ENCODE results near the gene C14orf93.
A peak's percentile ranks its signal among the peaks of the same experiment; 100 is the strongest.
"Not testable (repeated sequence)": the region's sequence is repeated elsewhere in the genome, so short reads cannot be mapped to it uniquely, and the experiment has no call there.

C14orf93 gene

DNA sequence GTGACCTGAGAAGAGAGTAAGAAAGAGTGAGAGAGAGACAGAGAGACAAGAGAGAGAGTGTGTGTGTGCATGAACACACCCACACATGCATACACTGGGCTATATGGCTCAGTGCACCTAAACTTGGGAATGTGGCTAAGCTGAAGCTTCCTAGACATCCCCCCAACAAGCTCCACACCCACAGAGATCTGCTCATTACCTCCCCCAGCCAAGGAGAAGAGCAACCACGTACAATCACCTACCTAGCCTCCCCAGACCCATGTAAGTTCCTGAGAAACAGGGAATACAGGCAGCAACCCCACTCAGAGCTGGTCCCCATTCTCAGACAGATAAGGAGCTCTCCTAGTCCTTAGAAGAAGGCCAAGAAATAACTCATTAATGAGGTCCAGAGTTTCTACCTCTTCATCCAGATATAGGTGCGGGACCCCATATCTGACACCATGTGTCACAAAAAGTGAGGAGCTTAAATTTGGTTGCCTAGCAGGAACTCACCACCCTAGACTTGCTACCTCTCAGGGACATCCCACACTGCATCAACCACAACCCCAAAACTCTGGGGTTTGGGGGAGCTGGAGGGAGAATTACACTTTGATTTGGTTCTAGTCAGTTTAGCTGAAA lies 37.5 kb downstream of the C14orf93 start:
- no peak for DNase-seq

- no peak for DNase-seq
Measured at GRCh38 chr14:22971152-22971551, 38.8 kb downstream of the C14orf93 start.

DNA sequence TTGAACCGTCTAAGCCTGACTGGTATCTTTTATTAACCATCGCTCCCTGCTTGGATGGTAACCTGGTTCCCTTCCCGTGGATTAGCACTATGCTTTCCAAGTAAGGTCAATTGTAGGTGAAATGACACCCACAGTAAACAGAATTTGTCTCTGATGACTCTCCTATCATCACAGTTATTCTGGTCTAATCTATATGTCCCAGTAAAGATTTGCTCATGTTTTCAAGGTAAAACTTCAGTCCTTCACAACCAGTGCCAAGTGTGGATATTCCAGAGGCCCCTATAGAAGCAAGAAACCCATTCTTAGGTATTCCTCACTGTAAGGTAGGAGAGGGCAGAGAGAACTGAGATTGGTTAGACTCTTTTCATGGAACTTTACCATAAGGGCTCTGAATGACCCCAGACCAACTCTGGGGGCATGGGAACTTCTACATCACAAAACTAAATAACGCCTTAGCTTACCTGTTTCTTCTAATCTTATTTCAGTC lies 43.1 kb downstream of the C14orf93 start:
- no peak for DNase-seq

DNA sequence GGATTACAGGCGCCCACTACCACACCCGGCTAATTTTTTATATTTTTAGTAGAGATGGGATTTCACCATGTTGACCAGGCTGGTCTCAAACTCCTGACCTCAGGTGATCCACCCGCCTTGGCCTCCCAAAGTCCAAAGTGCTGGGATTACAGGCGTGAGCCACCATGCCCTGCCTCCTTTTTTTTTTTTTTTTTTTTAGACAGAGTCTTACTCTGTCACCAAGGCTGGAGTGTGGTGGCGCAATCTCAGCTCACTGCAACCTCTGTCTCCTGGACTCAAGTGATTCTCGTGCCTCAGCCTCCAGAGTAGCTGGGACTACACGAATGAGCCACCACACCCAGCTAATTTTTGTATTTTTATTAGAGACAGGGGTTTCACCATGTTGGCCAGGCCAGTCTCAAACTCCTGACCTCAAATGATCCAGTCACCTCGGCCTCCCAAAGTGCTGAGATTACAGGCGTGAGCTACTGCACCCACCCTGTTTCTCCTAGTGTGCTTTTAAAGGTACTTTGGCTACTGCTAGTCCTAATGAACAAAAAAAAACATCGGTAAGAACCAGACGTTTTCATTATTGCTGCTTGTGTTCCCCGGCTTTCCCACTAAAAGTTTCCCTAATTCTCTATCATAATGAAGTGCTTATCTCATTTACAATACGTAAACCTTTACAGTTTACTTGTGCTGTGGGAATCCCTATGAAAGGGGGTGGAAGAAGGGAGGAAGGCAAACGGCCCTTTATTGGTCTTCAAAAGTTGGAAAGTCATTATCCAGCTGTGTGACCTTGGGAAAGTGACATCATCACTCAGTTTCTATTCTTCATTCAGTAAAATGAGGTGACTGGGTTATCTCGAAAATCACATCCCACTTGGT lies 43.8 kb downstream of the C14orf93 start:
- DNase-seq, result not testable (repeated sequence)

DNA sequence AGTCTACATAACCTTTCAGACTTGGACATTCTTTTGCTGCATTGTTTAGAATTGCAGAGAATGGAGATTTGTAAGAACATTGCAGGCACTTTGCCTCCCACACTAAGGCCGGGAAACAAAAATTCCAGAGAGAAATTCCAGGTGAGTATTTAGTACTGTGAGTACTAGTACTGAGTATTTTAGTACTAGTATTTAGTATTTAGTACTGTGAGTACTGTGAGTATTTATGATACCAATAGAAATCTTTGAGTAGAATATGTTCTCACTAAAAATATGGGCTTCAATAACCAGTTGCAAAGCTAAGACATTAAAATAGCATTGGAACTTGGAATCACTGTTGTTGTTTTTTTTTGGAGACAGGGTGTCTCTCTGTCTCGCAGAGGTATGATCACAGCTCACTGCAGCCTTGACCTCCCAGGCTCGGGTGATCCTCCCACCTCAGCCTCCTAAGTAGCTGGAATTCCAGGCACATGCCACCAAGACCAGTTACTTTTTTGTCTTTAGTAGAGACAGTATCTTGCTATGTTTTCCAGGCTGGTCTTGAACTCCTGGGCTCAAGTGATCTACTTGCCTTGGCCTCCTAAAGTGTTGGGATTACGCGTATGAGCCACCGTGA lies 47.8 kb downstream of the C14orf93 start:
- no peak for DNase-seq

GRCh38 chr14:22955702-22956569 lies 54.0 kb downstream of the C14orf93 start:
- no peak for DNase-seq

DNA sequence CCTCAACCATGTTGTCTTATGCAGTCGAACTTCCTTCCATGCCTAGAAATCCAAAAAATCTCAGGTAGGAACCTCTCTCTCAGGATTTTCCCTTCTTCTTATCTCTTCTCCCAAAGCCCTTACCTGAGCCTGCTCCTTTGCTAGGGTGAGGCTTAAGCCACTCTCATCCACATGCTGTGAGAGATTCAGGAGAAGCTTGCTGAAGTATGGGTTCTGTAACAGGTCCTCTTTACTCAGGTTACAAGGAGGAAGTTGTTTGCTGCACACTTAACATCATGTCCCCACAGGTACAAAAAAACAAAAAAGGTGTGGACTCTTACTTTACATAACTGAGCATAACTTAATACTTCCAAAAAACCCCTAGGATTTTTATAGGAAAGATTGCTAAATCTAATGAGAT lies 57.5 kb downstream of the C14orf93 start:
- DNase-seq, result no peak

- DNase-seq, result peak; percentile 31 to 37
Measured at GRCh38 chr14:22951795-22952194, 58.1 kb downstream of the C14orf93 start.

GRCh38 chr14:22945642-22946041 lies 64.3 kb downstream of the C14orf93 start:
- DNase-seq, result no peak

DNA sequence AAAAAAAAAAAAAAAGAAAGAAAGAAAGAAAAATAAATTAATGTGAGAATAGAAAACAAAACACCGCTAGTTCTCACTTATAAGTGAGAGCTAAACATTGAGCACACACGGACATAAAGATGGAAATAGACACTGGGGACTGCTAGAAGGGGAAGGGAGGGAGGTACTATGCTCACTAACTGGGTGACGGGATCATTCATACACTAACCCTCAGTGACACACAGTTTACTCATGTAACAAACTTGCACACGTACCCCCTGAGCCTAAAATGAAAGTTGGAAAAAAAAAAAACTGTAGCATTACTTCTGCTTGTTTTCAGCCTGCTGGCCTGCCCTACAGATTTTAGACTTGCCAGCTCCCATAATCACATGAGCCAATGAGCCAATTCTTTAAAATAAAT lies 70.3 kb downstream of the C14orf93 start:
- DNase-seq, result no peak
